Measurements from ENCODE around the gene RAPGEF4.

DNA sequence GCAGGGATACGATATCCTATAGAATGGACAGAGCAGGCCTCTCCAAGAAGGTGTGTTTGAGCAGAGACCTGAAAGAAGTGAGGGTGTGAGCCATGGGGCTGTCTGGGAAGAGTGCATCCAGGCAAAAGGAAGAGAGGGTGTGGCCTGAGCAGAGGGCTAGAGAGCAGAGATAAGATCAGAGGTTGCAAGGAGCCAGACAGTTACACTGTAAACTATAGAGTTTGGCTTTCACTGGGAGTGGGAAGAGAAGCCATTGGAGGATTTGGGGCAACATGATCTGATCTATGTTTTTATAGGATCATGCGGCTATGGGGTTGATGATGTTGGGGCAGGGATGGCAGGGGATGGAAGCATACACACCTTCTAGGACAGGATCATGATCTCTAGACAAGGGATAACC is 215.9 kb downstream of the RAPGEF4 start:
- TF ChIP-seq, protein P1, sequence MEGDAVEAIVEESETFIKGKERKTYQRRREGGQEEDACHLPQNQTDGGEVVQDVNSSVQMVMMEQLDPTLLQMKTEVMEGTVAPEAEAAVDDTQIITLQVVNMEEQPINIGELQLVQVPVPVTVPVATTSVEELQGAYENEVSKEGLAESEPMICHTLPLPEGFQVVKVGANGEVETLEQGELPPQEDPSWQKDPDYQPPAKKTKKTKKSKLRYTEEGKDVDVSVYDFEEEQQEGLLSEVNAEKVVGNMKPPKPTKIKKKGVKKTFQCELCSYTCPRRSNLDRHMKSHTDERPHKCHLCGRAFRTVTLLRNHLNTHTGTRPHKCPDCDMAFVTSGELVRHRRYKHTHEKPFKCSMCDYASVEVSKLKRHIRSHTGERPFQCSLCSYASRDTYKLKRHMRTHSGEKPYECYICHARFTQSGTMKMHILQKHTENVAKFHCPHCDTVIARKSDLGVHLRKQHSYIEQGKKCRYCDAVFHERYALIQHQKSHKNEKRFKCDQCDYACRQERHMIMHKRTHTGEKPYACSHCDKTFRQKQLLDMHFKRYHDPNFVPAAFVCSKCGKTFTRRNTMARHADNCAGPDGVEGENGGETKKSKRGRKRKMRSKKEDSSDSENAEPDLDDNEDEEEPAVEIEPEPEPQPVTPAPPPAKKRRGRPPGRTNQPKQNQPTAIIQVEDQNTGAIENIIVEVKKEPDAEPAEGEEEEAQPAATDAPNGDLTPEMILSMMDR (IDR thresholded peaks at IDR 0.05; ENCODE audit: low read depth, low read length) = no peak
- TF ChIP-seq EZH2phosphoT487 (IDR thresholded peaks at IDR 0.05; ENCODE audit: low read depth) = no peak
